CD4-positive, alpha-beta T cell treated with Interleukin-1 beta for 1 hour (primary cell): ENCODE measurements around the gene PER1.
A peak's percentile ranks its signal among the peaks of the same experiment; 100 is the strongest.

Experiments
- DNase-seq, 2 donors: peaks; one replicate each; pipeline ENCODE4 v3.0.0-alpha.2; 2020 to 2022

Gene PER1

GRCh38 chr17:8138374-8138671, 13.9 kb downstream of the PER1 start:
- no peak for DNase-seq

GRCh38 chr17:8137645-8138373, 14.4 kb downstream of the PER1 start:
- DNase-seq: no peak

GRCh38 chr17:8133941-8134340, 18.3 kb downstream of the PER1 start:
- DNase-seq: no peak

GRCh38 chr17:8133399-8133798, 18.8 kb downstream of the PER1 start:
- no peak for DNase-seq

- DNase-seq: no peak
These were observed 20.3 kb downstream of the PER1 start for GRCh38 chr17:8131844-8132441.

GRCh38 chr17:8128125-8128784, 23.9 kb downstream of the PER1 start:
- no peak for DNase-seq

GRCh38 chr17:8126491-8127066, 25.6 kb downstream of the PER1 start:
- peak; percentile 53 to 56 for DNase-seq

GRCh38 chr17:8125947-8126490, 26.2 kb downstream of the PER1 start:
- DNase-seq: no peak

- peak; percentile 88 to 92 for DNase-seq
These were observed 26.9 kb downstream of the PER1 start for GRCh38 chr17:8125154-8125946.

GRCh38 chr17:8124350-8125153, 27.7 kb downstream of the PER1 start:
- DNase-seq: no peak

GRCh38 chr17:8123695-8124349, 28.4 kb downstream of the PER1 start, which contains the start of gene HES7:
Gene HES7 (minus strand): TSS chr17:8124106. CDS start chr17:8124084, 22 bp downstream.
- no peak for DNase-seq

- peak in 1 of 2 donors; percentile 55 for DNase-seq
These were observed 29.1 kb downstream of the PER1 start for GRCh38 chr17:8122924-8123694.

- DNase-seq: no peak
These were observed 29.7 kb downstream of the PER1 start for GRCh38 chr17:8122422-8122923.

GRCh38 chr17:8121681-8122421, 30.4 kb downstream of the PER1 start:
- DNase-seq: peak; percentile 49 to 51

- DNase-seq: no peak
These were observed 30.9 kb downstream of the PER1 start for GRCh38 chr17:8121407-8121680.

- DNase-seq: peak; percentile 71 to 73
These were observed 31.4 kb downstream of the PER1 start for GRCh38 chr17:8120520-8121406.

GRCh38 chr17:8119581-8120519, 32.4 kb downstream of the PER1 start:
- peak; percentile 84 to 93 for DNase-seq
